Panc1 (cell line): ENCODE results near the gene RMP24.
A peak's percentile ranks its signal among the peaks of the same experiment; 100 is the strongest.

ENCODE experiments used
- ATAC-seq: fragments of 200-7000 bp; cut with Tn5 transposase; 2 replicates; pipeline ENCODE4 v1.9.1; 2020; ENCODE audit warnings: mild to moderate bottlenecking, moderate library complexity
- BruUV-seq: library from RNA; stranded (reverse); fragments of 400-500 nt; replicated peaks from 2 replicates; lab custom pipeline; 2021; lab: Mats Ljungman, UMichigan
- CTCF ChIA-PET: fragments of 300-600 bp; sonication (Branson Sonifier 250); formaldehyde crosslinking; loops from one replicate; lab custom pipeline; 2022; ENCODE audit warnings: antibody characterized with exemption; lab: Charles Lee
- POLR2A ChIA-PET: fragments of 300-600 bp; sonication (Branson Sonifier 250); formaldehyde crosslinking; loops from one replicate; lab custom pipeline; 2022; ENCODE audit warnings: antibody characterized with exemption; lab: Charles Lee
- DNase-seq: peaks from one replicate; pipeline ENCODE4 v3.0.0-alpha.2; 2010; ENCODE audit warnings: low read depth, low spot score
- H3K27ac ChIP-seq: 2 replicates; pipeline ENCODE4 v1.5.1; 2011; ENCODE audit warnings: mild to moderate bottlenecking, low read length, inconsistent platforms
- H3K27me3 ChIP-seq: fragments of 200-500 bp; sonication (Bioruptor generic); 2 replicates; pipeline ENCODE4 v1.6.0; 2014; ENCODE audit warnings: low read length, inconsistent platforms; ENCODE audit not compliant: control insufficient read depth, insufficient read depth
- H3K36me3 ChIP-seq: fragments of 200-500 bp; sonication (Bioruptor generic); 2 replicates; pipeline ENCODE4 v1.5.1; 2014; ENCODE audit warnings: inconsistent platforms, mild to moderate bottlenecking, low read length, moderate library complexity; ENCODE audit not compliant: control insufficient read depth, insufficient read depth
- H3K4me1 ChIP-seq: 2 replicates; pipeline ENCODE4 v1.5.1; 2011; ENCODE audit warnings: inconsistent platforms, mild to moderate bottlenecking, low read length, moderate library complexity; ENCODE audit not compliant: control insufficient read depth, insufficient read depth
- H3K4me3 ChIP-seq, 2 experiments: 2 replicates each; pipeline ENCODE4 v1.5.1; 2011 to 2012; ENCODE audit warnings: low read depth in 2 of 2, low read length in 2 of 2, mild to moderate bottlenecking in 2 of 2, inconsistent platforms in 1 of 2, moderate library complexity in 1 of 2
- H3K9me3 ChIP-seq: fragments of 200-500 bp; sonication (Bioruptor generic); 2 replicates; pipeline ENCODE4 v1.5.1; 2014; ENCODE audit warnings: low read depth, mild to moderate bottlenecking, inconsistent platforms, low read length, moderate library complexity; ENCODE audit not compliant: control insufficient read depth, insufficient read depth
- POLR2AphosphoS5 ChIP-seq: IDR thresholded peaks from 2 replicates; pipeline ENCODE4 v1.6.1; 2012; ENCODE audit warnings: mild to moderate bottlenecking, low read depth, low read length, moderate library complexity
- SIN3A ChIP-seq: IDR thresholded peaks from 2 replicates; pipeline ENCODE4 v1.6.1; 2012; ENCODE audit warnings: low read depth, mild to moderate bottlenecking, low read length, moderate library complexity, borderline replicate concordance; ENCODE audit not compliant: insufficient read depth
- TCF7L2 ChIP-seq: IDR thresholded peaks from 2 replicates; pipeline ENCODE4 v1.6.1; 2011; ENCODE audit warnings: mild to moderate bottlenecking, low read depth, low read length, inconsistent platforms
- in situ Hi-C: cut with HindIII; loops from 2 replicates; pipeline ENCODE4 v1.10.0; 2016; ENCODE audit warnings: low sequenced_read_pairs, low pct_unique_long_range_greater_than_20kb
- intact Hi-C: fragments of 100-400 bp; cut with micrococcal nuclease; formaldehyde crosslinking; loops from one replicate; pipeline ENCODE4 v1.10.0; 2022; ENCODE audit not compliant: unreplicated experiment
- TF ChIP-seq, protein P1 (sequence below), 2 experiments: IDR thresholded peaks; 2 replicates each; pipeline ENCODE4 v1.6.1; 2011 to 2012; ENCODE audit warnings: low read depth in 2 of 2, control low read depth in 1 of 2, low read length in 1 of 2, mild to moderate bottlenecking in 1 of 2, moderate library complexity in 1 of 2; ENCODE audit not compliant: insufficient read depth in 1 of 2
- TF ChIP-seq, protein P2 (sequence below): fragments of 450-650 bp; IDR thresholded peaks from 2 replicates; pipeline ENCODE4 v1.5.1; 2017; ENCODE audit warnings: mild to moderate bottlenecking

The RMP24 gene

DNA sequence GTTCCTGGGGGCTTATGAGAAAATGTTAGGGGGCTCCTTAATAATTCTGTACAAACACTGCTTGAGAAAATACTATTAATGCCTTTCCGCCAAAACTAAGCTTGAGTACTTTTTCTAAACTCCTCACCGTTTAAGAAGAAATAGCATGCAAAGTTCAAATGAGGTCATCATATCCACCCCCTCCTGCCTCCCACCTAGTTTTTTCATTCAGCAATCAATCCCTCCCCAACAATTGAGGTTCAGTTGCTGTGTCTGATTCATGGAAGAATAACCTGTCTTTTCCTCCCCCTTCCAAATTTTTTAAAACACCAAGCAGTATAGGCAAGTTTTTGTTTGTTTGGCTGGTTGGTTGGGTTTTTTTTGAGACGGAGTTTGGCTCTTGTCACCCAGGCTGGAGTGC is 24.4 kb upstream of the RMP24 start:
- DNase-seq, result no peak
- BruUV-seq, result no TSS peak
- intact Hi-C loops, result no loop called here

DNA sequence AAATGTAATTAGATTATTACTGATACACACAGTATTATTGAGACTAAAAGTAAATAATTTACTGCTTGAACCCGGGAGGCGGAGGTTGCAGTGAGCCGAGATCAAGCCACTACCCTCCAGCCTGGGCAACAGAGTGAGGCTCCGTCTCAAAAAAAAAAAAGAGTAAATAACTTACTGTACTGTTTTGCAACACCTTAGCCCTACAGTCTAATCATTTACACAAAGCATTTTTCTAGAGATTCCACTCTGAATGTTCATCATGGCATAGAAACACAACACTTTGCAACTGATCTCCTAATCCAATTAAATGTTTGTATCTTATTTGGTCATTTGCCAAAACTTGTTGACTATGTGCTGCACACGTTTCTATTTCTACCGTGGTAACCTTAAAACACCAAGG is 23.4 kb upstream of the RMP24 start:
- no TSS peak for BruUV-seq
- in situ Hi-C loops, result no loop called here

More for the DNA sequence above, 24.4 kb upstream of the RMP24 start:
- Histone ChIP-seq H3K9me3 (no peaks in the 10 kb centered on the region), H3K27me3 (no peaks in the 10 kb centered on the region), H3K36me3 (no peaks in the 10 kb centered on the region), H3K27ac (peak overlapping the region; percentile 44), H3K4me1 (peaks cover 7% of the 10 kb centered on the region), H3K4me3 (no peak overlapping the region; a peak in 1 of 4 replicates)
- ATAC-seq, result no peak
- ChIA-PET POLR2A (no interaction called here), CTCF (no interaction called here)
- in situ Hi-C loops, result no loop called here
- TF ChIP-seq POLR2AphosphoS5 (no peak), SIN3A (no peak), TCF7L2 (no peak)
- TF ChIP-seq, protein P1, sequence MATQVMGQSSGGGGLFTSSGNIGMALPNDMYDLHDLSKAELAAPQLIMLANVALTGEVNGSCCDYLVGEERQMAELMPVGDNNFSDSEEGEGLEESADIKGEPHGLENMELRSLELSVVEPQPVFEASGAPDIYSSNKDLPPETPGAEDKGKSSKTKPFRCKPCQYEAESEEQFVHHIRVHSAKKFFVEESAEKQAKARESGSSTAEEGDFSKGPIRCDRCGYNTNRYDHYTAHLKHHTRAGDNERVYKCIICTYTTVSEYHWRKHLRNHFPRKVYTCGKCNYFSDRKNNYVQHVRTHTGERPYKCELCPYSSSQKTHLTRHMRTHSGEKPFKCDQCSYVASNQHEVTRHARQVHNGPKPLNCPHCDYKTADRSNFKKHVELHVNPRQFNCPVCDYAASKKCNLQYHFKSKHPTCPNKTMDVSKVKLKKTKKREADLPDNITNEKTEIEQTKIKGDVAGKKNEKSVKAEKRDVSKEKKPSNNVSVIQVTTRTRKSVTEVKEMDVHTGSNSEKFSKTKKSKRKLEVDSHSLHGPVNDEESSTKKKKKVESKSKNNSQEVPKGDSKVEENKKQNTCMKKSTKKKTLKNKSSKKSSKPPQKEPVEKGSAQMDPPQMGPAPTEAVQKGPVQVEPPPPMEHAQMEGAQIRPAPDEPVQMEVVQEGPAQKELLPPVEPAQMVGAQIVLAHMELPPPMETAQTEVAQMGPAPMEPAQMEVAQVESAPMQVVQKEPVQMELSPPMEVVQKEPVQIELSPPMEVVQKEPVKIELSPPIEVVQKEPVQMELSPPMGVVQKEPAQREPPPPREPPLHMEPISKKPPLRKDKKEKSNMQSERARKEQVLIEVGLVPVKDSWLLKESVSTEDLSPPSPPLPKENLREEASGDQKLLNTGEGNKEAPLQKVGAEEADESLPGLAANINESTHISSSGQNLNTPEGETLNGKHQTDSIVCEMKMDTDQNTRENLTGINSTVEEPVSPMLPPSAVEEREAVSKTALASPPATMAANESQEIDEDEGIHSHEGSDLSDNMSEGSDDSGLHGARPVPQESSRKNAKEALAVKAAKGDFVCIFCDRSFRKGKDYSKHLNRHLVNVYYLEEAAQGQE (IDR thresholded peaks at IDR 0.05; ENCODE audit: insufficient read depth in 1 of 2, low read depth in 2 of 2, low read length in 1 of 2), result no peak
- TF ChIP-seq, protein P2, sequence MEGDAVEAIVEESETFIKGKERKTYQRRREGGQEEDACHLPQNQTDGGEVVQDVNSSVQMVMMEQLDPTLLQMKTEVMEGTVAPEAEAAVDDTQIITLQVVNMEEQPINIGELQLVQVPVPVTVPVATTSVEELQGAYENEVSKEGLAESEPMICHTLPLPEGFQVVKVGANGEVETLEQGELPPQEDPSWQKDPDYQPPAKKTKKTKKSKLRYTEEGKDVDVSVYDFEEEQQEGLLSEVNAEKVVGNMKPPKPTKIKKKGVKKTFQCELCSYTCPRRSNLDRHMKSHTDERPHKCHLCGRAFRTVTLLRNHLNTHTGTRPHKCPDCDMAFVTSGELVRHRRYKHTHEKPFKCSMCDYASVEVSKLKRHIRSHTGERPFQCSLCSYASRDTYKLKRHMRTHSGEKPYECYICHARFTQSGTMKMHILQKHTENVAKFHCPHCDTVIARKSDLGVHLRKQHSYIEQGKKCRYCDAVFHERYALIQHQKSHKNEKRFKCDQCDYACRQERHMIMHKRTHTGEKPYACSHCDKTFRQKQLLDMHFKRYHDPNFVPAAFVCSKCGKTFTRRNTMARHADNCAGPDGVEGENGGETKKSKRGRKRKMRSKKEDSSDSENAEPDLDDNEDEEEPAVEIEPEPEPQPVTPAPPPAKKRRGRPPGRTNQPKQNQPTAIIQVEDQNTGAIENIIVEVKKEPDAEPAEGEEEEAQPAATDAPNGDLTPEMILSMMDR, result no peak

More for the DNA sequence above, 23.4 kb upstream of the RMP24 start:
- Histone ChIP-seq H3K27ac (peak overlapping the region; percentile 82), H3K36me3 (no peaks in the 10 kb centered on the region), H3K4me3 (peak overlapping the region; percentile 55 to 78), H3K27me3 (no peaks in the 10 kb centered on the region), H3K4me1 (peaks cover 7% of the 10 kb centered on the region), H3K9me3 (no peaks in the 10 kb centered on the region)
- DNase-seq (no peak), ATAC-seq (no peak)
- ChIA-PET CTCF (no interaction called here), POLR2A (no interaction called here)
- intact Hi-C loops, result no loop called here
- TF ChIP-seq POLR2AphosphoS5 (no peak), SIN3A (no peak), TCF7L2 (no peak)
- TF ChIP-seq, protein P1 (IDR thresholded peaks at IDR 0.05; ENCODE audit: insufficient read depth in 1 of 2, low read depth in 2 of 2, low read length in 1 of 2), result no peak
- TF ChIP-seq, protein P2, result no peak
